ENCODE results near the gene RDX.
"Not testable (repeated sequence)": the region's sequence is repeated elsewhere in the genome, so short reads cannot be mapped to it uniquely, and the experiment has no call there.

RDX gene

DNA sequence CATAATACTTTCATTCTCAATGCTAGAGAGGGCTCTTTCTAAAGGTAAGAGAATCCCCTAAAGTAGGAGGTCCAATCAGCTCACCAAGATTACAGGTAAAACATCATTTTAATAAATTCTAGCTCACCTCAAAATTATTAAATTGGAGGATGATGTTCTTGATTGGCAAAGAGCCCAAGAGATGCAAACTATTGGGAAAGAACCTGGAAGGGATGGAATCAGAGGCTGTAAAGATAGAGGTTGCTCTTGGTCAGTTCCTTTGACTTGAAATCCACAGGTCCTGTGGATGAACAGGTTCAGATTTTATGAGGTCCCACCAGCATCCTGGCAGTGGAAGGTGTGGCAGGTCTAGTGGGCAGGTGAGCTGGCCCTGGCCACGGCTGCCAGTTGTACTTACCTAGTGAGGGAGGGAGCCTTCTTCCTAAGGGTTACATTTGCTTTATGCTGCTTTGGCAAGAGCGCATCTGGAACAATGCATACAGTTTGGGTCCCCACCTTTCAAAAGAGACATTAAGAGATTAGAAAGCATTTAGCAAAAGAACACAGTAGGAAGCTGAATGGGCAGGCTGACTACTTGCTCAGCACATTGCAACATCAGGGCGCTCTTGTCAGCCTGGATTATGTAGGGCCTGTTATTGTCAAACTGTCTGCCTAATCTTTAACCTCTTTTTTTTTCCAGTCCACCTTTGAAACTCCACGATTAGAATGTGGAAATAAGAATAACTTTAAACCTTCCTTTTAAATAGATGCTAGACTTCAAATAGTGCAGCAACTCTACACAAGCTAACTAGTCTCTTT lies 97.0 kb downstream of the RDX start:
- no peak for DNase-seq (ENCODE audit: low read depth)

DNA sequence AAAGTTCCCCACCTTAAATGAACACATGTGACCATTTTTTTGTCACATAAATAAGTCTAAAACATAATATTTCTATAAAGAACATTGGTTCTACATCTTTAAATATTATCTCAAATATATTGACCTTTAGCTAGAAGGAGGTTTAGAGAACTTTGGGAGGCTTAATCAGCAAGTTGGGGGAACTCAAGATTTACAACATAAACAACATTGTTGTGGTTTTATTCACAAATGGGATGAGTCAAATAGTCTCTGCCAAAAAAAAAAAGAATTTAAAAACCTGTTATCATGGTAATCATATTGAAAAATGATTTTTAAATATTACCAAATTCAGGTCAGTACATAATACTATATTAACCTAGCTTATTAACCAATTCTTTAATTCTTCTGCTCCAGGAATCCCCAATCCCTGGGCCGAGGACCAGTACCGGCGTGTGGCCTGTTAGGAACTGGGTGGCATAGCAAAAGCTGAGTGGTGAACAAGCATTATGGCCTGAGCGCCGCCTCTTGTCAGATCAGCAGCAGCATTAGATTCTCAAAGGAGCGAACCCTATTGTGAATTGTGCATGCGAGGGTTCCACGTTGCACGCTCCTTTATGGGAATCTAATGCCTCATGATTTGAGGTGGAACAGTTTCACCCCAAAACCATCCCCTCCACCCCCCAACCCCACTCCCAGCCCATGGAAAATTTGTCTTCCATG lies 98.2 kb downstream of the RDX start:
- DNase-seq (ENCODE audit: low read depth): no peak

DNA sequence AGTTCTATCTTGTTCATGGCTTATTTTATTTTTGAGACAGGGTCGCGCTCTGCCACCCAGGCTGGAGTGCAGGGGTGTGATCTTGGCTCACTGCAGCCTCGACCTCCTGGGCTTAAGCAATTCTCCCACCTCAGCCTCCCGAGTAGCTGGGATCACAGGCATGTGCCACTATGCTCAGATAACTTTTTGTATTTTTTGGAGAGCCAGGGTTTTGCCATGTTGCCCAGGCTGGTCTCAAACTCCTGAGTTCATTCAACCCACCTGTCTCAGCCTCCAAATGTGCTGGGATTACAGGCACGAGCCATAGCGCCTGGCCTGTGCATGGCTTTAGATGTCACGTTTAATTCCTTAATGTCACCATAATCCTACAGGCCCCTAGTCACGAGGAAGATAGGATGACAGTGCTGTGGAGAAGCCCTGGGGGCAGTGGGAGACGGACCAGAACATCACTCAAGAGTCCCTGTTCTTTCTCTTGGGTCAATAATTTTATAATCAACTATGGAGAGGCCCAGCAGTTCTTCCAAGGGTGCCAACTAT lies 99.5 kb downstream of the RDX start:
- DNase-seq (ENCODE audit: low read depth): no peak

DNA sequence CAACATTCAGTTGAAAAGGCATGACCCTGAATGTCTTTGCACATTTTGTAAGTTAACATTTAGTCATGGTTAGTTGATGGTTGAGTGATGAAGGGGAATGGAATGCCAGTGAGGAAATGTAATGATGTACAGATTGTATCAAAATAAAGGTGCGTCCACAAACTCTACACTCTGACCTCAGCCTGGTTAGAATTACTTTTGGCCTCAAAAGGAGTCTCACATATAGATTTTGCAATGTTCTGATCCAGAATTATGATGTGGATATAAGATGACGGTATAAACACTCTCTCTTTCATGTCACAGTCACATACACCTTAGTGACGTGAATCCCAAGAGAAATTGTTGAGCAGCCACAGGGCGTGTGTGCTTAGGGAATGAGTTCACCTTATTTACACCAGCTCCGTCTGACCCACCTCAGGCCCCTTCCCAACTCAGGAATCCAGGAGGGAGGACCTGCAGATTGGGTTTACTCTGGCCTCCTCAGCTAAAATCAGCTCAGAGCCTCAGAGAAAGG lies 100.1 kb downstream of the RDX start:
- DNase-seq (ENCODE audit: low read depth): no peak

DNA sequence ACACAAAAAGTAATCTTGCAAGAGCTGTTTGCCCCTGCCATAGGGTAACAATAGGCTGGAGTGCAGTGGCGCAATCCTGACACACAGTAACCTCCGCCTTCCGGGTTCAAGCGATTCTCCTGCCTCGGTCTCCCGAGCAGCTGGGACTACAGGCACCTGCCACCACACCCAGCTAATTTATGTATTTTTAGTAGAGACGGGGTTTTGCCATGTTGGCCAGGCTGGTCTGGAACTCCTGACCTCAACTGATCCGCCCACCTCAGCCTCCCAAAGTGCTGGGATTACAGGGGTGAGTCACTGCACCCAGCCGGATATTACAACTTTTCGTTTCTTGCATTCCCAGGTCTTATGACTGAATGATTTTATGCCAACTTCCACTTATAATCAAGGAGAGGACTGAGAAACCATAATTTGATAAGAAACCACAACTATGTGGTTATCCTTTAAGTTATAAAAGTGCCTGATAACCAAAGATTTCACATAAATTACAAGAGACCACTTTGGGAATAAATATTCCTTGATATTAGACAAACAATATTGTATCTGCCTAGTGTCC lies 102.1 kb downstream of the RDX start:
- DNase-seq (ENCODE audit: low read depth): not testable (repeated sequence)

DNA sequence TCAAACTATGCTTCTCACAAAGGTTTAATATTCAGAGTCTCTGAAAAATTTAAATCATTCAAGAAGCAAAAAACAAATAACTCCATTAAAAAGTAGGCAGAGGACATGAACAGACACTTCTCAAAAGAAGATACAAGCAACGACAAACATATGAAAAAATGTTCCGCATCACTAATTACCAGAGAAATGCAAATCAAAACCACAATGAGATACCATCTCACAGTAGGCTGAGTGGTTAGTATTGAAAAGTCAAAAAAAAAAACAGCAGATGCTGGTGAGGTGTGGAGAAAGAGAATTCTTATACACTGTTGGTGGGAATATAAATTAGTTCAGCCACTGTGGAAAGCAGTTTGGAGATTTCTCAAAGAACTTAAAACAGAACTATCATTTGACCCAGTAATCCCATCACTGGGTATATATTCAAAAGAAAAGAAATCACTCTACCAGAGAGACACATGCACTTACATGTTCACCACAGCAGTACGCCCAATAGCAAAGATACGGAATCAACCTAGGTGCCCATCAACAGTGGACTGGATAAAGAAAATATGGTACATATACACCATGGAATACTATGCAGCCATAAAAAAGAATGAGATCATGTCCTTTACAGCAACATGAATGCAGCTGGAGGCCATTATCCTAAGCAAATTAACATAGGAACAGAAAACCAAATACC lies 103.7 kb downstream of the RDX start:
- not testable (repeated sequence) for DNase-seq (ENCODE audit: low read depth)

DNA sequence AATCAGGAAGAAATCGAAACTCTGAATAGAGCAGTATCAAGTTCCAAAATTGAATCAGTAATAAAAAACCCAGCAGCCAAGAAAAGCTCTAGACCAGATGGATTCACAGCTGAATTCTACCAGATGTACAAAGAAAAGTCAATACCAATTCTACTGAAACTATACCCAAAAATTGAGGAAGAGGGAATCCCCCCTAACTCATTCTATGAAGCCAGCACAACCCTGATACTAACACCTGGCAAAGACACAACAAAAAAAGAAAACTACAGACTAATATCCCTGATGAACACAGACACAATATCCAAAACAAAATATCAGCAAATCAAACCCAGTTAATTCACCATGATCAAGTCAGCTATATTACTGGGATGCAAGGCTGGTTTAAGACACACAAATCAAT lies 105.5 kb downstream of the RDX start:
- no peak for DNase-seq (ENCODE audit: low read depth)

DNA sequence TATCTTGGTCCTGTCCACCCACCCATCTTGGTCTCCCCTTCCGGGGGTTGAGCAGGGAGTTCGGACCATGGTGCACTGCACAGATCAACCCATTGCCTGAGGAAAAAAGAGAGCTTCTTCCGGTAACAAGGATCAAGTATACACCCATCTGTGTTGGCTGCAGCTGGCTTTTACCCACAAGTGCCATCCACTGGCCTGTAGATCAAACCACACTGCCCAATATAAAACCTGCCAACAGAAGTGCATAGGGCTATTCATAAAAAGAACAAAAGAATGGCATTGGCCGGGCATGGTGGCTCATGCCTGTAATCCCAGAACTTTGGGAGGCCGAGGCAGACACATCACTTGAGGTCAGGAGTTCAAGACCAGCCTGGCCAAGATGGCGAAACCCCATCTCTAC lies 108.7 kb downstream of the RDX start:
- no peak for DNase-seq (ENCODE audit: low read depth)

DNA sequence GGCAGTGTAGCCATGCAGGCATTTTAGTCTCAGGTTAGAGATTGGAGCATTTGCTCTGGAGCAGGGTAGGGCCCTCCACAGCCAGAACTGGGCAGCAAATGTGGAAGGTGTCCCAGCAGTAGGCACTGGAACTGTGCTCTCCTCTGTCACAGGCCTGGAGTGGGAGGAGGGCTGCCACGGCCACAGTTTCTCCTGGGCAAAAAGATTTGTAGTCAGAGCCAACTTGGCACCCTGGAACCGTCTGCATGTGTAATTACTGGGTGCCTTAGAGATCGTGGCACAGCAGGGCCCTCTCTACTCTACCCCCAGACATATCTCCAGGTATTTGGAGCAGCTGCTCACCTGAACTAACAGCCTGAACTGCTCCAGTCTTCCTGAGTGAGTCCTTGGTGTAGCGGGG lies 109.5 kb downstream of the RDX start:
- DNase-seq (ENCODE audit: low read depth): no peak

DNA sequence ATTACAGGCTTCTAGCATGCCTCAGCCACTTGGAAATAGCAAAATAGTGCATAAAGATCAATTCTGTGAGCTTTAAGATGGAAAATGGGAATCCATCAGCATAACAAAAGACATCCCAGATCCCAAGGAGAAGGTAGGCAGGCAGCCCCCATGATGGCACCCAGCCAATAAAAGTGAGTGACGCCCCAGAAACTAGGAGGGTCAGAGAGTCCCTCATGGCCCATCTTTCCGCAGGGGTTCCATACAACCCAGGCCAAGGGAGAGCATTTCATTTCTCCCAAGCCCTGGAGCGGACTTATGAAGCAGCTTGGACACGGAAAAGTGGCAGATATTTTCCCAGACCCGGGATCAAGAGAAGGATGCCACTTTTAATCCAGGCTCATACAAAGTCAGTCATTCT lies 110.0 kb downstream of the RDX start:
- no peak for DNase-seq (ENCODE audit: low read depth)

DNA sequence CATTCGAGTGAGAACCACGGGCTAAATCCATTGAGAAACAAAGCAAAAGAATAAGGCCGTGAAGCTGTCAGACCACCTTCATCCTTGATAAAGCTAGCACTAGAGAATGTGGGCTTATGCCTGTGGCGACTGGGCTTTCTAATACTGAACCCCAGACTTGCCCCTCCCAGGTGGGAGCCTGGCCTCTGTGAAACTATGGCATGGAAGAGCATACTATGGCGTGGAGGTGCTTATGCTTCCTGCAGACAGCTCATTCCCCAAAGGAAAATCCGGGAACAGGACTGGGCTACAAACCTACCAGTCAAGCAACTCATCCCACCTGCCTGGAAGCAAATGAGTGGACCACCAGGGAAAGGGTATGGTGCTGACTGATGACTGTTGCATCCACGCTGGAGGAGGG lies 110.8 kb downstream of the RDX start:
- no peak for DNase-seq (ENCODE audit: low read depth)

DNA sequence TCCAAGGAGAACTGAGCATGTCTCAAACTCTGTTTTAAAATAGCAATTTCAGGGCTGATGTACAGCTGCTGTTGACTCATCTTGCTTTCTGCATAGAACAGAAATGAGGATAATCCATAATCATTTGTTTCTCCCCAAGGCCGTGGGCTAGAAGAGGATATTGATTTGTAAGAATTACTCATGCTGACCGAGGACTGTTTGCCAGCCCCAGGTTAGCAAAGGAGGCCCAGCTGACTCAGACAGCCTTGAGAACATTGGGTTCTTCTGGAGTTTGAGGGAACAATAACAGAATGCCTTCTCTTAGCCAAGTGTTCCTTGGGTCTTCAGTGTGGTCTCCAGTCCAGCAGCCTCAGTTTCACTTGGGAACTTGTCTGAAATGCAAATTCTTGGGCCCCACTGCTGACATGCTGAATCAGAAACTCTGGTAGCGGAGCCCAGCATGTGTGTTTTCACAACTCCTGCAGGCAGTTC lies 111.3 kb downstream of the RDX start:
- no peak for DNase-seq (ENCODE audit: low read depth)

DNA sequence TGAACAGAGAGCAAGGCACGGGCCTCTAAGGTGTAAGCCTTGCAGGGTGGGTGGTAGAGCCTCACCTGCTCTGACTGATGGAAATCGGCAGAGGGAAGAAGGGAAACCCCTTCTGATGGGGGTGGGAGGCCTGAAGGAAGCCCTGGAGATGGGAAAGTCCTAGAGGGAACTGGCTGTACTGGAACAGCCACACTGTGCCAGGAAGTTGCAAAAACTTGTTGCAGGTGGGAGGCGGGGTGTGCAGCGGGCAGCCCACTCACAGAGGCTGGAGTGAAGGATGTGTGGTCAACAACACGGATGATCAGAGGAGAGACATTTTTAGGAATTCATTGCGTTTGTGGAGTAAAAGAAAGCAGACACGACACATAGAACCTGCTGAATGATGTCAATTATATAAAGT lies 112.0 kb downstream of the RDX start:
- DNase-seq (ENCODE audit: low read depth): no peak

DNA sequence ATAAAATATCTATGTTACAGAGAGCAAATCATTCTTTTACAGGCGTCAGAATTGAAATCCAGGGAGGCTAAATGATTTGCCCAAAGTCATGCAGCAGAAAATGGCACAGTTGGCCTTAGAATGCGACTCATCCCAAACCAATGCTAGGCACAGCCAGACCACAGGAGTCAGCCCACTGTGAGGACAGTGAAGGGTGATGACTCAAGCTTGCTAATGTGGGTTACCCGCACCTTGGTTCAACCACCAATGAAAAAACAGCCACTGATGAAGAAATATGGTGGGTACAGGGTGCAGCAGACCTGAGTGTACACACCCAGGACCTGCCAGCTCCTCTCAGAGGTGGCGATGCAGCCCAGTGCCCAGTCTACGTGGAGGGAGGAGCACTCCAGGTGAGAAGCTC lies 113.5 kb downstream of the RDX start:
- DNase-seq (ENCODE audit: low read depth): no peak

DNA sequence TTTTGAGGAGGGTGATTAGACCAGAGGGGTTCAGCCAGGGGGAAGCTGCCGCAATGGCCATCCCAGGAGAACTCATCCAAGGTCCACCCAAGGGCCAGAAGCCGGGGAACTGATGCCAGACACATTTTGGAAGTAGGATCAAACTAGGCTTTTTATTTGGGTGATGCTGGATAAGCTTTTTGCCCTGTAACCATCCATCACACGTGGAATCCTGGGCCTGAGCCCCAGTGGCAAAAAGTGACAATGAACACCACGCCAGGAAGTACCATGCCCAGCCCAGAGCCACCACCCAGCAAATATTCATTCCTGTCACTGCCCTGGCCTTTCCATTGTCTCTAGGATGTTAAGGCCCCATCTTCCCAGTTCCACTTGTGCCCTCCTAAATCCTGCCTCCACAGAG lies 117.3 kb downstream of the RDX start:
- no peak for DNase-seq (ENCODE audit: low read depth)

DNA sequence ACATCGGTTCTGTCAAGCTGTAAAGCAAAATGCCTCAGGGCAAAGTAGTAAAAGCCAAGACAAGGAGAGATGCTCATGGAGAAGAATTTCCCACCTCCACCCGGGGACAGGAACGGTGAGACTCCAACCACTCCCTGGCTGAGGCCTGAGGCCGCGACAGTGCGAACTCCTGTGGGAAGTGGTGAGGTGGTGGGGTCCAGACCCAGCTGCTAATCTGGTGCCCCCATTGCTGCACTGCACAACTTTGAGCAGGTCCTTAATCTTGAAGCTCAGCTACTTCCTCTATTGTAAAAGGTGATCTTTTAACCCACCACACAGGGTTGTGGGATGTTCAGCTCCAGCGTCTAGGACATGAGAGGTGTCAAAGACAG lies 119.3 kb downstream of the RDX start:
- no peak for DNase-seq (ENCODE audit: low read depth)

DNA sequence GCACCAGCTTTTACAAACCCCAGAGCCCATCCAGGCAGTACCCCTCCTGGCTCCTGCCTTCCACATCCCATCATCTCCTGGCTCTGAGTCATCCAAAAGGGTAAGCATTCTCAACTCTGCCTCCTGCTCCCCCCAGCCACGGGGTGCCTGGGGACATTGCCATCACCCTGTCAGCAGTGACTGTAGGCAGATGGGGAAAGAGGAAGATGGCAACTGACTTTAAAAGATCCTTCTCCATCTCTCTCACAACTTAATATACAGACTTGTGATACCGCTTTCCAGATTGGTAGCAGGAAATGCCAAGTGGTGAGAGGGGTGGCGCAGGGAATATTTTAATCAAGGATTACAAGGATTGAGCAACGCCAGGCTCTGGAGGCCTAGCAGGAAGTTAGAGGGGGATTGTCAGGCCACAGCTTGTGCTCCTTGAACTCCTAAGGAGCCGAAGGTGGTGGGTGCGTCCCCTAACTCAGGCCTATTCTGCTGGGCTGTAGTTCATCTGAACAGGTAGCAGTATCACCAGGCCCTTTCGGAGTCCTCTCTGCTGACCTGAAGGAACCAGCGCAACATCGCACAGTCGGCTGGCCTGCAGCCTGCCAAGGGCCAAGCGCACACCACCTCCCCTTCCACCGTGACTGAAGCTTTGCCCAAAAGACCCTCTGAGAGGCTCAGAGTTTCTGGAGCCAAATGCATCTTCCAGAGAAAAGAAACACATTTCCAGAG lies 119.9 kb downstream of the RDX start:
- DNase-seq (ENCODE audit: low read depth): no peak

DNA sequence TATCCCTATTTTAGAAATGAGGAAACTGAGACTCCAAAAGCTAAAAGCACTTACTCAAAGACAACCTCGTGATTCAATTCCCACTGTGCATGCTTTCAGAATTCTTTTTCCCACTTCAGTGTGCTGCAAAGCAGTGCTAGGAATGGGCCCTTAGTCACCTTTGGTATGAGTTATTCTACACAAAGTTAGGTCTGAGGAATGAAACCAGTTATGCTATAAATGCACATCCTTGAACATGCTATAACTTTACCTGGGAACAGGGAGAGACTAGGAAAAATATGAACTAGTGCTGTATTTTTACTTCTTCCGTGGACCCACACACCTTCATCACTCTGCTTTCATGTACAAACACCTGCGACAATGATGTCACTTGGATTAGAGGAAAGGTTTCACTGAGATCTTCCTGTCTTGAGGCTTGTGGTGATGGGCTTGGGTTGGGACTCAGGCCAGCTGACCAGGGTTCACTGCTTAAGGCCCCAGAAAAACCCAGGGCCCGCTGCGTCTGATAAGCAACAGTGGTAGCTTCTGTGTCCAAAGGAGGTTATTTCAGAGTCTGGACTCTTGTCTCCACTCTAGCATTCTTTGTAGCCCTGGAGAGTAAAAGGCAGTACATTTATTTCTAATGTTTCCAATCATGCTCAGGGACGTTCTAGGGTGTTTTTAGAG lies 121.6 kb downstream of the RDX start:
- no peak for DNase-seq (ENCODE audit: low read depth)

DNA sequence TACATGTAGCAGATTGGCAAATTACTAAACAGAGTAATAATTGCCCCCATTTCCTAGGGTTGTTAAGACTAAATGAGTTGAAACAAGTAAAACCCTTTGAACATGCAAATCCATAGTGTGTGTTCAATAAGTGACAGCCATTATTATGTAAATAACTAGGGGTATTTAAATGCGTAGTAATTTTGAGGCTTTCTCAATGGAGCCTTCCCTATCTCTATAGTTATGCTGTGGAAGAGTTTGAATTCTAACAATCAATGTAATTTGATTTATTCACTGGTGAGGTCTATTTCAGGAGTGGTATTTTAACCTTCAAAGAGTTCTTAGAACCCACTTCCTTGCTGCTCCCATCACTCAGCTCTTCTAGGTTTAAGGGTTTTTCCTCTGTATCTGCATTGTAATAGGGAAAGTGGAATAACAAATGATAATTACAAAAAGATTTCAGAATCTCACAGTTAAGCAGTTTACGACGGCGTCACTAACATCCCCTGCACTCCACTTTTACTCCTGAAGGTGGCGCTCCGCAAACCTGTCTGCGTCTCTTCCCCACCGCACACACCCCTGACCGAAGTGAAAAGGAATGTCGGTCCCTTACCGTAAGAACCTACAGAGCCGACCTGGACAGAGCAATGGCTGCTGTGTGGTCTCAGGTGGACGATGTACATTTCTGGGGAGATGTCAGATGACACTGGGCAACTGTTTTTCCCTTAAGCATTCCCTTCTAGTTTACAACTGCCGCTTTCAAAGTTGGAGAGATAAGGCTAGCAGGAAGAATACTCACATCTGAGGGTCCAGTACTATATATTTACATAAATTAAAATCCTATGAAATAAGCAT lies 122.4 kb downstream of the RDX start:
- peak; percentile 21 for DNase-seq (ENCODE audit: low read depth)

DNA sequence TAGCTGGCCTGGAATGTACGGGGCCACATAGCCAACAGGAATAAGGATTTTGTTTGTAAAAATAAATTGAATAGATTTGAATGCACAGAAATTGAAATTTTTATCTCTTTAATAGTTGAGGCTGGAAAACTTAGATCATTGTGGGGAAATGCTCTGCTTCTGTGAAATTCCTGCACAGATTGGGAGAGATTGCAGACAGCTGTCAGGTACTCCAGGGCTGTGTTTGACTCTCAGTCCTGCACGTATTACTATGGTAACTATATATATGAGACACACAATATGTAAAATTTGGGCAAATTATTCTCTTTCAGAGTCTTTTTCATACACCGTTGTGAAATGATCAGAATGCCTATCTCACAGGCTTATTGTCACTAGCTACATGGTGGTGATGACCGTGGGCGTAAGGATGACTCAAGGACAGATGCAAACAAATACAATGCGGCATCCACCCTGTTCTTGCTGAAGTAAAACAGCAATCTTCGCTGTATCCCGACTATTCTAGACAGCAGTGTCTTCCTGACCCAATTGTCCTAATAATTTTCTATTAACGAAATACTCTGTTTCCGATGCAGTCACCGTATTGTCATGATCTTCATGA lies 123.8 kb downstream of the RDX start:
- DNase-seq (ENCODE audit: low read depth): no peak

Measured in T-helper 22 cell (primary cell).